H9 (cell line): ENCODE results near the gene UBFD1. TPM values are rescaled to one million over a fixed set of nuclear protein-coding genes. Genes with fewer than 3 reads are reported as not detected.

ENCODE experiments used
- DNase-seq: peaks from one replicate; pipeline ENCODE4 v3.0.0-alpha.2; 2017
- H2AFZ ChIP-seq: one replicate; pipeline ENCODE4 v1.6.1; 2013; ENCODE audit warnings: mild to moderate bottlenecking, low read length, control low read depth, moderate library complexity
- H2AK5ac ChIP-seq: 2 replicates; pipeline ENCODE4 v1.6.1; 2013; ENCODE audit warnings: low read length, control low read depth, mixed read lengths; ENCODE audit not compliant: insufficient read length
- H2BK120ac ChIP-seq: one replicate; pipeline ENCODE4 v1.6.1; 2013; ENCODE audit warnings: low read depth, mild to moderate bottlenecking, low read length, control low read depth, inconsistent platforms; ENCODE audit not compliant: poor library complexity, severe bottlenecking
- H2BK12ac ChIP-seq: 2 replicates; pipeline ENCODE4 v1.6.1; 2013; ENCODE audit warnings: low read length, control low read depth, mixed read lengths, low read depth; ENCODE audit not compliant: insufficient read length
- H2BK15ac ChIP-seq: 2 replicates; pipeline ENCODE4 v1.6.1; 2013; ENCODE audit warnings: low read depth, low read length, control low read depth
- H2BK20ac ChIP-seq: one replicate; pipeline ENCODE4 v1.6.1; 2013; ENCODE audit warnings: low read depth, mild to moderate bottlenecking, low read length, control low read depth, inconsistent platforms; ENCODE audit not compliant: poor library complexity, severe bottlenecking
- H2BK5ac ChIP-seq: 2 replicates; pipeline ENCODE4 v1.6.1; 2013; ENCODE audit warnings: low read length, control low read depth, mixed read lengths; ENCODE audit not compliant: insufficient read length
- H3K14ac ChIP-seq: 2 replicates; pipeline ENCODE4 v1.6.1; 2013; ENCODE audit warnings: low read length, control low read depth; ENCODE audit not compliant: insufficient read depth
- H3K18ac ChIP-seq: 2 replicates; pipeline ENCODE4 v1.6.1; 2013; ENCODE audit warnings: low read depth, mild to moderate bottlenecking, mixed read lengths, low read length, control low read depth; ENCODE audit not compliant: insufficient read length
- H3K23ac ChIP-seq: 2 replicates; pipeline ENCODE4 v1.6.1; 2013; ENCODE audit warnings: low read length, control low read depth, mixed read lengths, low read depth; ENCODE audit not compliant: insufficient read length
- H3K23me2 ChIP-seq: 2 replicates; pipeline ENCODE4 v1.6.1; 2013; ENCODE audit warnings: low read depth, mild to moderate bottlenecking, mixed read lengths, low read length, control low read depth; ENCODE audit not compliant: insufficient read length, poor library complexity, severe bottlenecking
- H3K27ac ChIP-seq: 2 replicates; pipeline ENCODE4 v1.5.1; 2013; ENCODE audit warnings: low read length, control low read depth, mixed read lengths, low read depth; ENCODE audit not compliant: insufficient read length
- H3K27me3 ChIP-seq: 2 replicates; pipeline ENCODE4 v1.6.1; 2013; ENCODE audit warnings: low read length, control low read depth, inconsistent platforms; ENCODE audit not compliant: insufficient read depth
- H3K4ac ChIP-seq: 2 replicates; pipeline ENCODE4 v1.6.1; 2013; ENCODE audit warnings: low read depth, mild to moderate bottlenecking, control low read depth, inconsistent platforms, low read length, moderate library complexity
- H3K4me1 ChIP-seq: 2 replicates; pipeline ENCODE4 v1.6.1; 2013; ENCODE audit warnings: low read length, control low read depth, inconsistent platforms; ENCODE audit not compliant: insufficient read depth
- H3K4me2 ChIP-seq: 2 replicates; pipeline ENCODE4 v1.6.1; 2013; ENCODE audit warnings: low read length, control low read depth, mixed read lengths; ENCODE audit not compliant: insufficient read length, insufficient read depth
- H3K56ac ChIP-seq: 2 replicates; pipeline ENCODE4 v1.6.1; 2013; ENCODE audit warnings: low read depth, mild to moderate bottlenecking, mixed read lengths, low read length, control low read depth; ENCODE audit not compliant: insufficient read length
- H3K79me1 ChIP-seq: 2 replicates; pipeline ENCODE4 v1.6.1; 2013; ENCODE audit warnings: low read depth, mild to moderate bottlenecking, moderate library complexity, low read length, control low read depth, inconsistent platforms; ENCODE audit not compliant: insufficient read depth, poor library complexity, severe bottlenecking
- H3K79me2 ChIP-seq: 2 replicates; pipeline ENCODE4 v1.6.1; 2013; ENCODE audit warnings: low read length, control low read depth, inconsistent platforms; ENCODE audit not compliant: insufficient read depth
- H3K9ac ChIP-seq: 2 replicates; pipeline ENCODE4 v1.6.1; 2013; ENCODE audit warnings: low read length, control low read depth, mixed read lengths; ENCODE audit not compliant: insufficient read length; ENCODE audit errors: extremely low read depth
- H3K9me3 ChIP-seq: one replicate; pipeline ENCODE4 v1.6.1; 2013; ENCODE audit warnings: low read depth, low read length, inconsistent platforms; ENCODE audit not compliant: control insufficient read depth
- H3T11ph ChIP-seq: one replicate; pipeline ENCODE4 v1.6.1; 2013; ENCODE audit warnings: mild to moderate bottlenecking, low read length, control low read depth, inconsistent platforms
- H4K20me1 ChIP-seq: one replicate; pipeline ENCODE4 v1.6.1; 2013; ENCODE audit not compliant: control insufficient read depth, insufficient read length, insufficient read depth
- H4K5ac ChIP-seq: 2 replicates; pipeline ENCODE4 v1.6.1; 2013; ENCODE audit warnings: low read depth, mild to moderate bottlenecking, mixed read lengths, low read length, control low read depth; ENCODE audit not compliant: insufficient read length
- H4K8ac ChIP-seq: replicated peaks from 2 replicates; pipeline ENCODE4 v1.6.1; 2013; ENCODE audit warnings: low read length, control low read depth, mixed read lengths, low read depth; ENCODE audit not compliant: insufficient read length
- H4K91ac ChIP-seq: 2 replicates; pipeline ENCODE4 v1.6.1; 2013; ENCODE audit warnings: low read depth, mild to moderate bottlenecking, moderate library complexity, mixed read lengths, low read length, control low read depth; ENCODE audit not compliant: insufficient read length
- H3K27ac Mint-ChIP-seq, 3 experiments: 2 replicates in 2 of 3; 3 replicates in 1 of 3; pipeline ENCODE4 v1.8.0; 2020 to 2021; ENCODE audit warnings: mixed read lengths in 3 of 3, mild to moderate bottlenecking in 1 of 3, moderate library complexity in 1 of 3
- H3K27me3 Mint-ChIP-seq: 2 replicates; pipeline ENCODE4 v1.8.0; 2021; ENCODE audit warnings: low read depth, mild to moderate bottlenecking, moderate library complexity, mixed read lengths
- H3K36me3 Mint-ChIP-seq, 3 experiments: 2 replicates in 2 of 3; 3 replicates in 1 of 3; pipeline ENCODE4 v1.8.0; 2020 to 2021; ENCODE audit warnings: low read depth in 3 of 3, mixed read lengths in 3 of 3; ENCODE audit not compliant: insufficient read depth in 1 of 3
- H3K4me1 Mint-ChIP-seq, 2 experiments: 2 replicates each; pipeline ENCODE4 v1.8.0; 2020; ENCODE audit warnings: mixed read lengths in 2 of 2
- H3K4me3 Mint-ChIP-seq, 2 experiments: 2 replicates in 1 of 2; 3 replicates in 1 of 2; pipeline ENCODE4 v1.8.0; 2020 to 2021; ENCODE audit warnings: mild to moderate bottlenecking in 2 of 2, mixed read lengths in 2 of 2, moderate library complexity in 1 of 2
- H3K9me3 Mint-ChIP-seq, 2 experiments: 2 replicates in 1 of 2; 3 replicates in 1 of 2; pipeline ENCODE4 v1.8.0; 2020; ENCODE audit warnings: mild to moderate bottlenecking in 2 of 2, mixed read lengths in 2 of 2, moderate library complexity in 1 of 2
- CTCF ChIP-seq: fragments of 200-600 bp; sonication (generic); conservative IDR thresholded peaks from 3 replicates; pipeline ENCODE4 v1.8.0; 2021; ENCODE audit warnings: antibody characterized with exemption, mild to moderate bottlenecking
- WGBS: extraction: QIAGEN DNeasy Blood & Tissue Kit; methylation state at CpG from one replicate; pipeline ENCODE4 v1.1.7; 2013; ENCODE audit warnings: missing lambda C conversion rate, low lambda C conversion rate, mixed read lengths; ENCODE audit not compliant: insufficient read length; ENCODE audit errors: extremely low coverage; 5-methylcytosine and 5-hydroxymethylcytosine counted together
- total RNA-seq: library from RNA; stranded (reverse); gene quantifications from 2 replicates; pipeline ENCODE4 v1.2.1, GENCODE V29; 2021

Gene UBFD1
- total RNA-seq, 1 experiment from 2014 or later: 107 TPM

- Histone ChIP-seq H4K5ac (no peak overlapping the region), H3K79me1 (no peaks in the 10 kb centered on the region), H4K20me1 (no peaks in the 10 kb centered on the region), H2BK20ac (no peak overlapping the region), H2BK12ac (no peak overlapping the region), H2AK5ac (no peak overlapping the region), H3K14ac (no peak overlapping the region), H2BK15ac (no peak overlapping the region), H3K4me2 (no peak overlapping the region), H3K9me3 (no peaks in the 10 kb centered on the region), H3K27ac (no peak overlapping the region), H3K4ac (no peak overlapping the region), H2BK120ac (no peak overlapping the region), H3T11ph (no peak overlapping the region), H4K8ac (no peak overlapping the region), H3K18ac (no peak overlapping the region), H3K27me3 (no peaks in the 10 kb centered on the region), H3K56ac (no peak overlapping the region), H2BK5ac (no peak overlapping the region), H3K79me2 (peaks cover 10% of the 10 kb centered on the region; the same call in 1 of the 2 replicates), H3K23me2 (peaks cover 6% of the 10 kb centered on the region), H4K91ac (no peak overlapping the region), H3K4me1 (no peaks in the 10 kb centered on the region; the same call in 1 of the 2 replicates), H3K23ac (no peak overlapping the region), H2AFZ (no peak overlapping the region), H3K9ac (no peak overlapping the region)
- H3K36me3 Mint-ChIP-seq: peaks cover 45 to 79% (median 68%) of the 10 kb centered on the region in 3 experiments
- TF ChIP-seq CTCF: no peak
- H3K27me3 Mint-ChIP-seq: no peaks in the 10 kb centered on the region
- peaks cover 4 to 8% of the 10 kb centered on the region in 2 experiments; a peak in 3 of 4 replicates for H3K4me1 Mint-ChIP-seq
- no peaks in the 10 kb centered on the region for H3K9me3 Mint-ChIP-seq
- WGBS: no CpG with 5 or more reads among the region's 5 CpGs
- H3K4me3 Mint-ChIP-seq: no peak overlapping the region
- H3K27ac Mint-ChIP-seq: 0 out of 7 replicates have a peak overlapping the region, but pooled peaks of 1 of the 3 experiments have one; percentile 49
- DNase-seq: no peak
These were observed 4.1 kb downstream of the UBFD1 start for GRCh38 chr16:23561586-23561985.
